Vagina (tissue), 2 donors: ENCODE measurements around the gene REG1B. TPM values are rescaled to one million over a fixed set of nuclear protein-coding genes. Genes with fewer than 3 reads are reported as not detected.

Source experiments
- DNase-seq, 2 donors: peaks; one replicate each; pipeline ENCODE4 v3.0.0-alpha.2; 2017; ENCODE audit errors: extremely low spot score in 2 of 2
- H3K27ac ChIP-seq: fragments of 200-600 bp; sonication (generic); one replicate; pipeline ENCODE4 v1.5.1; 2019
- H3K27me3 ChIP-seq: fragments of 200-600 bp; sonication (generic); one replicate; pipeline ENCODE4 v1.5.1; 2019
- H3K36me3 ChIP-seq, 2 donors: fragments of 200-600 bp; sonication (generic); one replicate each; pipeline ENCODE4 v1.5.1; 2017 to 2019
- H3K4me1 ChIP-seq: fragments of 200-600 bp; sonication (generic); one replicate; pipeline ENCODE4 v1.5.1; 2019
- H3K4me3 ChIP-seq, 2 donors: fragments of 200-600 bp; sonication (generic); 1 replicate in 1 of 2; 2 replicates in 1 of 2; pipeline ENCODE4 v1.5.1; 2016 to 2019
- H3K9me3 ChIP-seq: fragments of 200-600 bp; sonication (generic); one replicate; pipeline ENCODE4 v1.5.1; 2019
- POLR2A ChIP-seq, 2 donors: fragments of 450-650 bp; IDR thresholded peaks; one replicate each; pipeline ENCODE4 v1.6.1; 2017; ENCODE audit warnings: antibody characterized with exemption in 2 of 2, mild to moderate bottlenecking in 2 of 2, moderate library complexity in 2 of 2
- POLR2AphosphoS5 ChIP-seq, 2 donors: sonication (generic); formaldehyde crosslinking; IDR thresholded peaks; one replicate each; pipeline ENCODE4 v1.9.0; 2017; ENCODE audit warnings: antibody characterized with exemption in 2 of 2, mild to moderate bottlenecking in 2 of 2, low read depth in 1 of 2; ENCODE audit not compliant: insufficient read depth in 1 of 2
- intact Hi-C: fragments of 100-400 bp; cut with DNase I; formaldehyde crosslinking; loops from one replicate; pipeline ENCODE4 v1.15.1; 2023
- total RNA-seq: library from RNA; depleted of rRNA; stranded (reverse); fragments of >200 nt; gene quantifications from one replicate; pipeline ENCODE4 v1.2.3, GENCODE V29; 2016
- TF ChIP-seq, protein P1 (sequence below), 3 experiments: fragments of 450-650 bp in 2 of 3; fragments of 200-600 bp in 1 of 3; sonication (generic) in 1 of 3; IDR thresholded peaks; one replicate each; pipeline ENCODE4 v1.5.1; 2017 to 2019; ENCODE audit warnings: antibody characterized with exemption in 3 of 3, mild to moderate bottlenecking in 2 of 3, moderate library complexity in 2 of 3

Gene REG1B
- total RNA-seq, 1 donor from 2014 or later: not detected

DNA sequence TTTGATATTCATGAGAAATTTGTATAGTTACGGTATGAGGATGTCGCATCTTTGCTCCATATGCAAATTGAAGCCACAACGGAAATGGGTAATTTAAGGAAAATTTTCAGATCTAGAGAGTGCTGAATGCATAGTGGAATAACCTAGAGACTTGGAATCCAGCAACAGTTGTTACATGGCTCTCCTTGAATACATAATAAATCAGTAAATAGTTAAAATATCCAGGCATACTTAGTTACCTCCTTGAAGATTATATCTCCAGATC, 37.9 kb upstream of the REG1B start:
- Histone ChIP-seq H3K27ac (no peak overlapping the region), H3K9me3 (no peaks in the 10 kb centered on the region), H3K27me3 (no peaks in the 10 kb centered on the region), H3K4me1 (no peaks in the 10 kb centered on the region), H3K4me3 (no peak overlapping the region), H3K36me3 (no peaks in the 10 kb centered on the region)
- intact Hi-C loops: no loop called here
- no peak for TF ChIP-seq POLR2AphosphoS5 (IDR thresholded peaks at IDR 0.05; ENCODE audit: insufficient read depth in 1 of 2, low read depth in 1 of 2)
- TF ChIP-seq, protein P1, sequence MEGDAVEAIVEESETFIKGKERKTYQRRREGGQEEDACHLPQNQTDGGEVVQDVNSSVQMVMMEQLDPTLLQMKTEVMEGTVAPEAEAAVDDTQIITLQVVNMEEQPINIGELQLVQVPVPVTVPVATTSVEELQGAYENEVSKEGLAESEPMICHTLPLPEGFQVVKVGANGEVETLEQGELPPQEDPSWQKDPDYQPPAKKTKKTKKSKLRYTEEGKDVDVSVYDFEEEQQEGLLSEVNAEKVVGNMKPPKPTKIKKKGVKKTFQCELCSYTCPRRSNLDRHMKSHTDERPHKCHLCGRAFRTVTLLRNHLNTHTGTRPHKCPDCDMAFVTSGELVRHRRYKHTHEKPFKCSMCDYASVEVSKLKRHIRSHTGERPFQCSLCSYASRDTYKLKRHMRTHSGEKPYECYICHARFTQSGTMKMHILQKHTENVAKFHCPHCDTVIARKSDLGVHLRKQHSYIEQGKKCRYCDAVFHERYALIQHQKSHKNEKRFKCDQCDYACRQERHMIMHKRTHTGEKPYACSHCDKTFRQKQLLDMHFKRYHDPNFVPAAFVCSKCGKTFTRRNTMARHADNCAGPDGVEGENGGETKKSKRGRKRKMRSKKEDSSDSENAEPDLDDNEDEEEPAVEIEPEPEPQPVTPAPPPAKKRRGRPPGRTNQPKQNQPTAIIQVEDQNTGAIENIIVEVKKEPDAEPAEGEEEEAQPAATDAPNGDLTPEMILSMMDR (IDR thresholded peaks at IDR 0.05): no peak
- TF ChIP-seq POLR2A (IDR thresholded peaks at IDR 0.05): no peak
- DNase-seq: no peak

DNA sequence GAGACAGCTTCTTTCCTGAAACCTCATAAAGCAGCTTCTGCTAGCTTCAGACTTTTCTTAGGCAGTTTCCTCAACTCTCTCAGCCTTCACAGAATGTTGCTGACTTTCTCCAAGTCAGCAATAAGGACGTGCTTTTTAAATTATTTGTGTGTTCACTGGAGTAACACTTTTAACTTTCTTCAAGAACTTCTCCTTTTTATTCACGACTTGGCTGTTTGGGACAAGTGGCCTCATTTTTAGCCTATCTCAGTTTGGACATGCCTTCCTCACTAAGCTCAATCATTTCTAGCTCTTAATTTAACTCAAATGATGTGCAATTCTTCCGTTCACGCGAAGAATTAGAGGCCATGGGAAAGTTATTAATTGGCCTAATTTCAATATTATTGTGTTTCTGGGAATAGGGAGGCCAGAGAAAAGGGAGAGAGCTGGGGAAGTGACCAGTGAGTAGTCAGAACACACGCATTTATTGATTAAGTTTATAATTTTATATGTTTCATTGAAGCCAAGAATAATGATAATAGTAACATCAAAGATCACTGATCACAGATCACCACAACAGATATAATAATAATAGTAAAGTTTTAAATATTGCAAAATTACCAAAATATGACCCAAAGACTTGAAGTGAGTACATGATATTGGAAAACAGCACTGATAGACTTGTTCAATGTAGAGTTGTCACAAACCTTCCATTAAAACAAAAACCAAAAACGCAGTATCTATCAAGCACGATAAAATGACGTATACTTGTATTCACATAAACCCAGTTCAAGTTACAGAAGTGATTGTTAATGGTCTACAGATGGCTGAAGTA, 37.3 kb upstream of the REG1B start:
- Histone ChIP-seq H3K4me1 (no peaks in the 10 kb centered on the region), H3K9me3 (no peaks in the 10 kb centered on the region), H3K36me3 (no peaks in the 10 kb centered on the region), H3K27ac (no peak overlapping the region), H3K4me3 (no peak overlapping the region), H3K27me3 (no peaks in the 10 kb centered on the region)
- TF ChIP-seq POLR2AphosphoS5 (IDR thresholded peaks at IDR 0.05; ENCODE audit: insufficient read depth in 1 of 2, low read depth in 1 of 2) (no peak), POLR2A (IDR thresholded peaks at IDR 0.05) (no peak)
- no peak for DNase-seq
- intact Hi-C loops: no loop called here

DNA sequence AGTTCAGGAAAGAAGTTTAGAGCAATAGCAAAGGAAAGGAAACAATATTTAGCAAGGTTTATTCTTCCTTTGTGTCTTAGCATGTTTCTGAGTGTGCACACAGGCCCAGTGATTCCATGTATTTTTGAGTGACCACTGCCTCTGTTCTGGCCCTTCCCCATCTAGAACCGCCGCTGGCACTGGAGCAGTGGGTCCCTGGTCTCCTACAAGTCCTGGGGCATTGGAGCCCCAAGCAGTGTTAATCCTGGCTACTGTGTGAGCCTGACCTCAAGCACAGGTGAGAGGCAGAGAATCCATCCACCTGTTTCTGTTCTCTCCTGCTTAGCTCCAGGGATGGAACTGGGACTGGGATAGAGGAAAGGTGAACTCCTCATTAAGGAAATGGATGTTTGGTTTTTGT, 34.9 kb upstream of the REG1B start:
- Histone ChIP-seq H3K4me3 (no peak overlapping the region), H3K27me3 (no peaks in the 10 kb centered on the region), H3K4me1 (no peaks in the 10 kb centered on the region), H3K27ac (no peak overlapping the region), H3K9me3 (no peaks in the 10 kb centered on the region), H3K36me3 (no peaks in the 10 kb centered on the region)
- intact Hi-C loops: no loop called here
- TF ChIP-seq POLR2A (IDR thresholded peaks at IDR 0.05) (no peak), POLR2AphosphoS5 (IDR thresholded peaks at IDR 0.05; ENCODE audit: insufficient read depth in 1 of 2, low read depth in 1 of 2) (no peak)
- TF ChIP-seq, protein P1 (IDR thresholded peaks at IDR 0.05): no peak
- DNase-seq: no peak

DNA sequence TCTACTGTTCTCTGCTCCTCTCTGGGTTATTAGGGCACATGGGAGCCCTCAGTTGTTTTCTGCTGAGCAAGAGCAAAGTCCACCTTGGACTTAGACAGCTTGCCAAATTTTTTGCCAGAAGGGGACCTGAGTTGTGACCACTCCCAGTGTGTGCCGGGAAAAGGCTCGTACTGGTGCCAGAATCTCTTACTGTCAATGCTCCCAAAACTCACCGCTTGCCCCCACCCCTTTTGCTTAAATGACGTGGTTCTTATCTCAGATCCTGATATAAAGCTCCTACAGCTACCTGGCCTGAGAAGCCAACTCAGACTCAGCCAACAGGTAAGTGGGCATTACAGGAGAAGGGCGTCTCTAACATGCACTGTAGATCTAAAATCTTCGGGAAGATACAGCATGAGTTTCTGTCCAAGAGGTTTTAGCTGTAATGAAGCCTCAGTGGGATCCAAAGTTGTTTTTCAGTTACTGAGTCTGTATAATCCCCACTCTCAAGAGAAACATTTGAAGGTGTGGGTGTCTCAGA, 32.5 kb upstream of the REG1B start, which contains the start of gene REG1A:
Gene REG1A, plus strand, starts transcription at position 295 of the 520 bp plus-strand sequence. CDS start 374 bp downstream, outside the sequence.
- no peak for DNase-seq
- no peak for TF ChIP-seq POLR2AphosphoS5 (IDR thresholded peaks at IDR 0.05; ENCODE audit: insufficient read depth in 1 of 2, low read depth in 1 of 2)
- TF ChIP-seq, protein P1 (IDR thresholded peaks at IDR 0.05): no peak
- TF ChIP-seq POLR2A (IDR thresholded peaks at IDR 0.05): no peak
- H3K9me3 ChIP-seq: no peaks in the 10 kb centered on the region
- intact Hi-C loops: no loop called here
- H3K4me3 ChIP-seq: no peak within 1 kb of the TSS
- no peaks in the 10 kb centered on the region for H3K4me1 ChIP-seq
- H3K36me3 ChIP-seq: no peaks in the 10 kb centered on the region
- H3K27ac ChIP-seq: no peak within 1 kb of the TSS
- no peaks in the 10 kb centered on the region for H3K27me3 ChIP-seq

DNA sequence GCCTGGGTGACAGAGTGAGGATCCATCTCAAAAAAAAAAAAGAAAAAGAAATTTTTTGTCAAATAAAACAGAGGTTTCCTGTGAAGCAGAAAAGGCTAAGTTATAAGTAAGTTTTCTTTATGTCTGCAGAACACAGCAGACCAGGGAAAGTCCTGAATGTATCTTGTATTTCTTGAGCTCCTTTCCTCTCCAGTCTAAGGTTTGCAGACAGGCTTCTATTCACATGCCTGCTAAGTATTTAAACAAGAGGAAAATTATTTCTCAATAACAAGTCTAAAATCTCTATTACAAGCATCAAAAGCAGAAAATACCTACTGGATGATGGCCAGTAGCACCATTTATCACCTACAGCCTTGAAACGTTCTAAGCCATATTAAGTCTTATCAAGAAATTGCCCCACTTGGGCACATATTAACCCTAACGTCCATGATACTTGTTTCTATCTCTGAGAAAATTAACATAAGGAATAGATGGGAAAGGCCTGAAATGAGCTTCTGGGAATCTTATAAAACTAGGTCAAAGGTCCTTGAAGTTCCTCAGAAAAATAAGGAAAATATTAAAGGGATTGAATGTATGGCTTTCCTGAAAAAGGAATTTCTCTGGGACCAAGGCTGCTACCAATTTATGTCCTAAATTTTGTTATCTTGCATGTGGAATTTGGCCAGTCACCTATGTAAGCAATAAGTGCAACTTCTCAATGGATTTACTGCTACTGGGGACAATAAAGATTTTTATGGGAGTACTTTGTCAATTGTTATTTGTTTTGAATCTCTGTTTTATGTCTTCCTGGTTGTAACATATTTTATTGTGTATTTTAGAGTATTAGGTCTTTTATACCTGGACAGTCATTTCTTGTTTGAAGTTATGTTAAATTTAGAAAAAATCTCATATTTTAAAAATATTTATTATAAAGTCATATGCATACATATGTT, 29.5 kb upstream of the REG1B start:
- no peaks in the 10 kb centered on the region for H3K4me1 ChIP-seq
- intact Hi-C loops: no loop called here
- no peak for DNase-seq
- H3K4me3 ChIP-seq: no peak overlapping the region
- TF ChIP-seq POLR2AphosphoS5 (IDR thresholded peaks at IDR 0.05; ENCODE audit: insufficient read depth in 1 of 2, low read depth in 1 of 2) (no peak), POLR2A (IDR thresholded peaks at IDR 0.05) (no peak)
- TF ChIP-seq, protein P1 (IDR thresholded peaks at IDR 0.05): no peak
- no peaks in the 10 kb centered on the region for H3K27me3 ChIP-seq
- H3K9me3 ChIP-seq: no peaks in the 10 kb centered on the region
- H3K36me3 ChIP-seq: no peaks in the 10 kb centered on the region
- H3K27ac ChIP-seq: no peak overlapping the region
